Vagina (tissue), 2 donors: ENCODE measurements around the gene TEX2.

Source experiments
- POLR2A ChIP-seq, 2 donors: fragments of 450-650 bp; IDR thresholded peaks; one replicate each; pipeline ENCODE4 v1.6.1; 2017; ENCODE audit warnings: antibody characterized with exemption in 2 of 2, mild to moderate bottlenecking in 2 of 2, moderate library complexity in 2 of 2
- POLR2AphosphoS5 ChIP-seq, 2 donors: sonication (generic); formaldehyde crosslinking; IDR thresholded peaks; one replicate each; pipeline ENCODE4 v1.9.0; 2017; ENCODE audit warnings: antibody characterized with exemption in 2 of 2, mild to moderate bottlenecking in 2 of 2, low read depth in 1 of 2; ENCODE audit not compliant: insufficient read depth in 1 of 2

GRCh38 chr17:64252831-64253230, 10.2 kb downstream of the TEX2 start:
- no peak for TF ChIP-seq POLR2A (IDR thresholded peaks at IDR 0.05)
- TF ChIP-seq POLR2AphosphoS5 (IDR thresholded peaks at IDR 0.05; ENCODE audit: insufficient read depth in 1 of 2, low read depth in 1 of 2), result no peak
